K562 (cell line): ENCODE data around the gene RCE1. TPM values are rescaled to one million over a fixed set of nuclear protein-coding genes. Genes with fewer than 3 reads are reported as not detected.
A peak's percentile ranks its signal among the peaks of the same experiment; 100 is the strongest.

ENCODE experiments used
- ATAC-seq: fragments of 200-7000 bp; cut with Tn5 transposase; 3 replicates; pipeline ENCODE4 v1.9.1; 2020; ENCODE audit warnings: moderate library complexity
- BruUV-seq: library from RNA; stranded (reverse); fragments of 400-500 nt; replicated peaks from 2 replicates; lab custom pipeline; 2021; lab: Mats Ljungman, UMichigan
- CTCF ChIA-PET: fragments of 300-600 bp; formaldehyde crosslinking; extraction: SDS; loops from one replicate; lab custom pipeline; 2021; ENCODE audit warnings: low intra/inter-chr PET ratio; lab: Yijun Ruan, JAX
- POLR2A ChIA-PET: fragments of 300-600, 350-650 bp; sonication (Branson Sonifier 250); formaldehyde crosslinking; extraction: SDS; loops from one replicate; lab custom pipeline; 2021; ENCODE audit warnings: antibody characterized with exemption, inconsistent platforms; lab: Yijun Ruan, JAX
- DNase-seq, 4 experiments: peaks; one replicate each; pipeline versions ENCODE4 v3.0.0 to v3.0.0-alpha.2; 2011 to 2018; ENCODE audit warnings: low spot score in 3 of 4, mixed read lengths in 3 of 4; ENCODE audit errors: extremely low read depth in 1 of 4
- FAIRE-seq: peaks from 2 replicates; lab custom pipeline; 2011; peaks lifted over from hg19 to GRCh38; lab: Jason Lieb, UNC
- H2AFZ ChIP-seq: 2 replicates; pipeline ENCODE4 v1.6.0; 2011; ENCODE audit warnings: low read depth, low read length, control low read depth, inconsistent platforms
- H3K27ac ChIP-seq: fragments of 200-600 bp; 3 replicates; pipeline ENCODE4 v1.8.0; 2011; ENCODE audit warnings: low read depth, mild to moderate bottlenecking, control low read depth, inconsistent platforms, low read length, moderate library complexity, mixed read lengths; ENCODE audit errors: extremely low read depth
- H3K27me3 ChIP-seq, 2 experiments: fragments of 300-600 bp in 1 of 2; 2 replicates in 1 of 2; 3 replicates in 1 of 2; pipeline versions ENCODE4 v1.6.0 to v1.8.0; 2011; ENCODE audit warnings: inconsistent platforms in 2 of 2, low read length in 2 of 2, mild to moderate bottlenecking in 1 of 2, mixed read lengths in 1 of 2, moderate library complexity in 1 of 2; ENCODE audit not compliant: control insufficient read depth in 2 of 2, insufficient read depth in 2 of 2
- H3K36me3 ChIP-seq: fragments of 300-600 bp; 3 replicates; pipeline ENCODE4 v1.8.0; 2011; ENCODE audit warnings: mild to moderate bottlenecking, low read length, inconsistent platforms; ENCODE audit not compliant: control insufficient read depth, insufficient read depth
- H3K4me1 ChIP-seq, 2 experiments: fragments of 200-600 bp in 1 of 2; replicated peaks in 1 of 2; 2 replicates in 1 of 2; 3 replicates in 1 of 2; pipeline versions ENCODE4 v1.5.1 to v1.8.0; 2011; ENCODE audit warnings: inconsistent platforms in 2 of 2, low read length in 2 of 2, mild to moderate bottlenecking in 1 of 2, mixed read lengths in 1 of 2, moderate library complexity in 1 of 2; ENCODE audit not compliant: control insufficient read depth in 2 of 2, insufficient read depth in 2 of 2
- H3K4me2 ChIP-seq: 2 replicates; pipeline ENCODE4 v1.6.1; 2011; ENCODE audit warnings: low read length, control low read depth, inconsistent platforms, mixed read lengths; ENCODE audit not compliant: insufficient read depth
- H3K4me3 ChIP-seq: fragments of 200-600 bp; sonication (generic), shearing (Covaris generic); 2 replicates; pipeline ENCODE4 v1.5.1; 2016; ENCODE audit warnings: control low read depth, inconsistent platforms
- H3K79me2 ChIP-seq: fragments of 200-600 bp; 3 replicates; pipeline ENCODE4 v1.8.0; 2011; ENCODE audit warnings: low read length, inconsistent platforms; ENCODE audit not compliant: control insufficient read depth, insufficient read depth
- H3K9ac ChIP-seq, 2 experiments: 2 replicates each; pipeline versions ENCODE4 v1.6.0 to v1.6.1; 2011; ENCODE audit warnings: low read depth in 2 of 2, low read length in 2 of 2, control low read depth in 1 of 2, inconsistent platforms in 1 of 2, mild to moderate bottlenecking in 1 of 2, mixed read lengths in 1 of 2; ENCODE audit not compliant: insufficient read depth in 1 of 2
- H3K9me1 ChIP-seq: one replicate; pipeline ENCODE4 v1.6.0; 2011; ENCODE audit warnings: inconsistent platforms, mild to moderate bottlenecking, low read length, moderate library complexity; ENCODE audit not compliant: control insufficient read depth, insufficient read depth
- H3K9me3 ChIP-seq: replicated peaks from 2 replicates; pipeline ENCODE4 v1.5.1; 2011; ENCODE audit warnings: low read depth, low read length, inconsistent platforms; ENCODE audit not compliant: control insufficient read depth, insufficient read depth
- H4K20me1 ChIP-seq: replicated peaks from 2 replicates; pipeline ENCODE4 v1.6.1; 2011; ENCODE audit warnings: low read length, inconsistent platforms, mixed read lengths; ENCODE audit not compliant: control insufficient read depth, insufficient read depth
- ADNP ChIP-seq: fragments of 200-800 bp; sonication (Bioruptor generic); IDR thresholded peaks from 2 replicates; pipeline ENCODE4 v1.6.1; 2016; ENCODE audit warnings: missing genetic modification characterization, missing compliant biosample characterization
- E2F5 ChIP-seq: sonication (generic); formaldehyde crosslinking; IDR thresholded peaks from 2 replicates; pipeline ENCODE4 v1.8.0; 2022; ENCODE audit warnings: mild to moderate bottlenecking, missing genetic modification reagents
- FOS ChIP-seq: IDR thresholded peaks from 3 replicates; pipeline ENCODE4 v1.6.1; 2011; ENCODE audit not compliant: insufficient read length; ENCODE audit errors: extremely low read depth
- GATAD2B ChIP-seq: fragments of 450-650 bp; IDR thresholded peaks from 2 replicates; pipeline ENCODE4 v1.6.1; 2017; ENCODE audit warnings: mild to moderate bottlenecking, borderline replicate concordance
- KHSRP ChIP-seq: fragments of 450-650 bp; IDR thresholded peaks from 2 replicates; pipeline ENCODE4 v1.6.1; 2017
- PML ChIP-seq: IDR thresholded peaks from 2 replicates; pipeline ENCODE4 v1.6.1; 2012; ENCODE audit warnings: low read length, inconsistent platforms
- ZNF146 ChIP-seq: IDR thresholded peaks from one replicate; pipeline ENCODE4 v1.6.1; 2018; ENCODE audit warnings: missing compliant biosample characterization; ENCODE audit not compliant: unreplicated experiment
- ZNF197 ChIP-seq: fragments of 200-800 bp; sonication (Bioruptor generic); IDR thresholded peaks from 2 replicates; pipeline ENCODE4 v1.6.1; 2016; ENCODE audit warnings: low read depth, missing genetic modification characterization, missing compliant biosample characterization
- ZNF395 ChIP-seq: fragments of 200-800 bp; sonication (Bioruptor generic); IDR thresholded peaks from 2 replicates; pipeline ENCODE4 v1.6.1; 2017; ENCODE audit warnings: missing genetic modification characterization, missing compliant biosample characterization
- WGBS: fragments of 100-300 bp; shearing (Covaris generic); methylation state at CpG from one replicate; pipeline ENCODE4 v1.1.6; 2016; ENCODE audit warnings: low coverage, mixed read lengths; ENCODE audit not compliant: insufficient coverage; ENCODE audit errors: missing lambda C conversion rate; 5-methylcytosine and 5-hydroxymethylcytosine counted together
- in situ Hi-C: fragments of 300-500 bp; cut with MboI; formaldehyde crosslinking; loops from 4 replicates; pipeline ENCODE4 v1.15.0; 2018; ENCODE audit warnings: inconsistent platforms, mixed read lengths
- intact Hi-C: fragments of 100-400 bp; cut with micrococcal nuclease; formaldehyde crosslinking; loops from 2 replicates; pipeline ENCODE4 v1.14.2; 2022
- polyA plus RNA-seq, 8 experiments: library from polyadenylated mRNA; depleted of rRNA in 4 of 8; stranded (reverse) in 5 of 8; unstranded in 3 of 8; fragments of >200 nt; fragmentation: Nextera tagmentation in 2 of 8; fragmentation: Illumina TruSeq in 1 of 8; extraction: Ambion mirVana in 2 of 8; extraction: Trizol in 1 of 8; gene quantifications; 2 replicates each; pipeline versions ENCODE4 v1.2.1 to v1.2.3, GENCODE V29; 2011 to 2014; ENCODE audit warnings: inconsistent platforms in 1 of 8, missing spikeins in 1 of 8
- total RNA-seq, 7 experiments: library from RNA; depleted of rRNA in 6 of 7; stranded (reverse); fragments of >200 nt in 6 of 7; fragmentation: Illumina TruSeq in 2 of 7; extraction: Trizol in 2 of 7; gene quantifications; 2 replicates each; pipeline versions ENCODE4 v1.2.1 to v1.2.3, GENCODE V29; 2011 to 2021; ENCODE audit warnings: low replicate concordance in 1 of 7
- TF ChIP-seq, protein P1 (sequence below), 2 experiments: IDR thresholded peaks in 1 of 2; conservative IDR thresholded peaks in 1 of 2; 2 replicates each; pipeline ENCODE4 v1.6.1; 2016; ENCODE audit warnings: low read depth in 2 of 2, mild to moderate bottlenecking in 1 of 2, missing compliant biosample characterization in 1 of 2, missing genetic modification characterization in 1 of 2, moderate library complexity in 1 of 2
- TF ChIP-seq, protein P2 (sequence below), 2 experiments: IDR thresholded peaks; 2 replicates each; pipeline ENCODE4 v1.6.1; 2011; ENCODE audit warnings: borderline replicate concordance in 1 of 2, control low read depth in 1 of 2, low read depth in 1 of 2, low read length in 1 of 2, mild to moderate bottlenecking in 1 of 2, mixed read lengths in 1 of 2, moderate library complexity in 1 of 2; ENCODE audit not compliant: insufficient read depth in 1 of 2, insufficient read length in 1 of 2, poor library complexity in 1 of 2, severe bottlenecking in 1 of 2; ENCODE audit errors: extremely low read depth in 1 of 2
- TF ChIP-seq, protein P3 (sequence below), 2 experiments: fragments of 250-450 bp in 1 of 2; fragments of 450-650 bp in 1 of 2; sonication (Bioruptor Pico) in 1 of 2; IDR thresholded peaks; 2 replicates each; pipeline versions ENCODE4 v1.6.1 to v1.8.0; 2016 to 2021; ENCODE audit warnings: mild to moderate bottlenecking in 2 of 2, moderate library complexity in 2 of 2, missing compliant biosample characterization in 1 of 2, missing genetic modification characterization in 1 of 2

Gene RCE1
- total and polyA plus RNA-seq, 9 of the 15 experiments (the other 6 are each of a cell fraction or from before 2014, with no cell fraction given), result 0.75 to 41.5 (median 15.1) TPM

GRCh38 chr11:66868082-66868725 is 25.0 kb downstream of the RCE1 start:
- intact Hi-C loops, result no loop called here
- no peak overlapping the region for H2AFZ ChIP-seq
- H3K9me3 ChIP-seq, result no peaks in the 10 kb centered on the region
- H3K4me3 ChIP-seq, result no peak overlapping the region
- no peak overlapping the region for H3K4me2 ChIP-seq
- peak; percentile 35 for ATAC-seq
- H3K36me3 ChIP-seq, result peaks cover 20% of the 10 kb centered on the region; the same call in 2 of the 3 replicates
- no peaks in the 10 kb centered on the region for H3K79me2 ChIP-seq
- H3K4me1 ChIP-seq, result peaks cover 10 to 68% of the 10 kb centered on the region in 2 experiments; a peak in 4 of 5 replicates
- CTCF ChIA-PET, result interaction anchor here (0.7 to 1.5 kb wide), 2 partner anchors 35 to 460 kb away, joined by 3 to 4 read pairs; no protein-coding TSS in a partner anchor
- POLR2A ChIA-PET, result interaction anchor here (0.7 to 0.8 kb wide), 2 partner anchors 12 to 40 kb away, joined by 3 to 7 read pairs; no protein-coding TSS in a partner anchor
- in situ Hi-C loops, result no loop called here
- peak; percentile 32 for FAIRE-seq
- H3K27ac ChIP-seq, result no peak overlapping the region; the same call in 2 of the 3 replicates
- WGBS, result 69% methylated on average over 13 of the region's 13 CpGs
- H4K20me1 ChIP-seq, result 0 out of 2 replicates have a peak, but pooled peaks cover 3% of the 10 kb centered on the region
- no peaks in the 10 kb centered on the region for H3K9me1 ChIP-seq
- peak overlapping the region; percentile 17 to 72; a peak in 1 of 4 replicates for H3K9ac ChIP-seq
- H3K27me3 ChIP-seq, result no peaks in the 10 kb centered on the region
- DNase-seq, result peak in 1 of 4 experiments; percentile 37
- TSS peak; percentile 98 for BruUV-seq
- TF ChIP-seq ZNF395 (CRISPR knock-in tag) (no peak), GATAD2B (no peak), KHSRP (no peak), ZNF146 (CRISPR knock-in tag) (peak; percentile 68), E2F5 (no peak), ADNP (no peak), PML (peak; percentile 26; the same call in 1 of the 2 replicates), ZNF197 (no peak), FOS (no peak)
- TF ChIP-seq, protein P1, sequence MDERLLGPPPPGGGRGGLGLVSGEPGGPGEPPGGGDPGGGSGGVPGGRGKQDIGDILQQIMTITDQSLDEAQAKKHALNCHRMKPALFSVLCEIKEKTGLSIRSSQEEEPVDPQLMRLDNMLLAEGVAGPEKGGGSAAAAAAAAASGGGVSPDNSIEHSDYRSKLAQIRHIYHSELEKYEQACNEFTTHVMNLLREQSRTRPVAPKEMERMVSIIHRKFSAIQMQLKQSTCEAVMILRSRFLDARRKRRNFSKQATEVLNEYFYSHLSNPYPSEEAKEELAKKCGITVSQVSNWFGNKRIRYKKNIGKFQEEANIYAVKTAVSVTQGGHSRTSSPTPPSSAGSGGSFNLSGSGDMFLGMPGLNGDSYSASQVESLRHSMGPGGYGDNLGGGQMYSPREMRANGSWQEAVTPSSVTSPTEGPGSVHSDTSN (CRISPR knock-in tag; IDR thresholded peaks at IDR 0.05; ENCODE audit: low read depth), result no peak
- TF ChIP-seq, protein P1 (tag; conservative IDR thresholded peaks at IDR 0.05; ENCODE audit: low read depth), result 0 out of 2 replicates have a peak, but pooled peaks have one; percentile 22
- TF ChIP-seq, protein P2, sequence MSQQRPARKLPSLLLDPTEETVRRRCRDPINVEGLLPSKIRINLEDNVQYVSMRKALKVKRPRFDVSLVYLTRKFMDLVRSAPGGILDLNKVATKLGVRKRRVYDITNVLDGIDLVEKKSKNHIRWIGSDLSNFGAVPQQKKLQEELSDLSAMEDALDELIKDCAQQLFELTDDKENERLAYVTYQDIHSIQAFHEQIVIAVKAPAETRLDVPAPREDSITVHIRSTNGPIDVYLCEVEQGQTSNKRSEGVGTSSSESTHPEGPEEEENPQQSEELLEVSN (IDR thresholded peaks at IDR 0.05; ENCODE audit: borderline replicate concordance in 1 of 2, extremely low read depth in 1 of 2, insufficient read depth in 1 of 2, insufficient read length in 1 of 2, low read depth in 1 of 2, low read length in 1 of 2, poor library complexity in 1 of 2, severe bottlenecking in 1 of 2), result no peak
- TF ChIP-seq, protein P3, sequence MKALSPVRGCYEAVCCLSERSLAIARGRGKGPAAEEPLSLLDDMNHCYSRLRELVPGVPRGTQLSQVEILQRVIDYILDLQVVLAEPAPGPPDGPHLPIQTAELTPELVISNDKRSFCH (CRISPR knock-in tag; IDR thresholded peaks at IDR 0.05), result no peak
- TF ChIP-seq, protein P3 (tag; IDR thresholded peaks at IDR 0.05), result no peak
